ENCODE results near the gene ATP11B.

The ATP11B gene

DNA sequence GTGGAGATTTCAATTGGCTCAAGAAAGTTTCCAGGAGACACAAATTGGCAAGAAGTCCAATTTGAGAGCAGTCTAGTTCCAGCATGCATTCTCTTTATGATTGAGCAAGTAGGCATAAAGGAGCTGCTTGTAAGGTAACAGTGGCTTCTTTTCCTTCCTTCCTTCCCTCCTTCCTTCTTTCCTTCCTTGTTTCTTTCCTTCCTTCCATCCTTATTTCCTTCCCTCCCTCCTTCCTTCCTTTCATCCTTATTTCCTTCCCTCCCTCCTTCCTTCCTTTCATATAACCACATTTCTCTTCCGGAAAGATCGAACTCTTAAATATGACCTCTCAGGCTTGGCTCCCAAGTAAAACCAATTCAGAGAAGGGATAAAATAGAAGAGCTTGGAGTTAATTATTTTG, 29.4 kb upstream of the ATP11B start:
- Histone ChIP-seq H3K27me3 (replicated peaks) (no peaks in the 10 kb centered on the region), H3K4me3 (ENCODE audit: low read depth, low read length) (no peak overlapping the region), H3K27ac (no peak overlapping the region), H3K36me3 (replicated peaks) (no peaks in the 10 kb centered on the region)
- in situ Hi-C loops (cut with HindIII; ENCODE audit: low pct_ligation_motif_present, low sequenced_read_pairs): no loop called here
- TF ChIP-seq CTCF (IDR thresholded peaks at IDR 0.05; ENCODE audit: low read depth, low read length, missing control alignments): no peak
- no peak for DNase-seq

DNA sequence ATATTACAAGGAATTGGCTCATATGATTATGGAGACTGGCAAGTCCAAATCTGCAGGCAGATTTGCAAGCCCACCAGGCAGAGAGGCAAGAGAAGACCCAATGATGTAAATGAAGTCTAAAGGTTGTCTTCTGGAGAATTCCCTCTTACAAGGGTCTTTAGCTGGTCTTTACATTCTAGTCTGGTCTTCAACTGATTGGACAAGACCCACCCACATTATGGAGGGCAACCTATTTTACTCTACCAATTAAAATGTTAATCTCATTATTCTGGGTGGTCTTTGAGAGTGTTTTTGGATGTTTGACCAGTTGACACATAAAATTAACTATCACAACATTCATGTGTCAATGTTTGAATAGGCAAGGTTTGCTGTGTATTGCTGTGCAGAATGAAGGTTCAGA, 28.0 kb upstream of the ATP11B start:
- DNase-seq: no peak
- H3K36me3 ChIP-seq (replicated peaks): no peaks in the 10 kb centered on the region
- in situ Hi-C loops (cut with HindIII; ENCODE audit: low pct_ligation_motif_present, low sequenced_read_pairs): no loop called here

GRCh38 chr3:182766099-182766498, 27.2 kb upstream of the ATP11B start:
- DNase-seq: no peak
- Histone ChIP-seq H3K27me3 (replicated peaks) (no peaks in the 10 kb centered on the region), H3K4me3 (ENCODE audit: low read depth, low read length) (no peak overlapping the region), H3K27ac (no peak overlapping the region), H3K36me3 (replicated peaks) (no peaks in the 10 kb centered on the region)
- in situ Hi-C loops (cut with HindIII; ENCODE audit: low pct_ligation_motif_present, low sequenced_read_pairs): no loop called here
- TF ChIP-seq CTCF (IDR thresholded peaks at IDR 0.05; ENCODE audit: low read depth, low read length, missing control alignments): no peak

More for the DNA sequence above, 28.0 kb upstream of the ATP11B start:
- no peaks in the 10 kb centered on the region for H3K27me3 ChIP-seq (replicated peaks)
- H3K27ac ChIP-seq: no peak overlapping the region
- no peak overlapping the region for H3K4me3 ChIP-seq (ENCODE audit: low read depth, low read length)
- no peak for TF ChIP-seq CTCF (IDR thresholded peaks at IDR 0.05; ENCODE audit: low read depth, low read length, missing control alignments)

GRCh38 chr3:182768413-182768812, 24.9 kb upstream of the ATP11B start:
- H3K27ac ChIP-seq: no peak overlapping the region
- H3K27me3 ChIP-seq (replicated peaks): no peaks in the 10 kb centered on the region
- in situ Hi-C loops (cut with HindIII; ENCODE audit: low pct_ligation_motif_present, low sequenced_read_pairs): no loop called here
- no peak for TF ChIP-seq CTCF (IDR thresholded peaks at IDR 0.05; ENCODE audit: low read depth, low read length, missing control alignments)
- H3K4me3 ChIP-seq (ENCODE audit: low read depth, low read length): no peak overlapping the region
- no peak for DNase-seq
- no peaks in the 10 kb centered on the region for H3K36me3 ChIP-seq (replicated peaks)

GRCh38 chr3:182769673-182770072, 23.6 kb upstream of the ATP11B start:
- Histone ChIP-seq H3K27me3 (replicated peaks) (no peaks in the 10 kb centered on the region), H3K4me3 (ENCODE audit: low read depth, low read length) (no peak overlapping the region), H3K27ac (no peak overlapping the region), H3K36me3 (replicated peaks) (no peaks in the 10 kb centered on the region)
- TF ChIP-seq CTCF (IDR thresholded peaks at IDR 0.05; ENCODE audit: low read depth, low read length, missing control alignments): no peak
- in situ Hi-C loops (cut with HindIII; ENCODE audit: low pct_ligation_motif_present, low sequenced_read_pairs): no loop called here
- no peak for DNase-seq

- DNase-seq: no peak
- no peak overlapping the region for H3K27ac ChIP-seq
- in situ Hi-C loops (cut with HindIII; ENCODE audit: low pct_ligation_motif_present, low sequenced_read_pairs): no loop called here
- no peaks in the 10 kb centered on the region for H3K27me3 ChIP-seq (replicated peaks)
- no peak overlapping the region for H3K4me3 ChIP-seq (ENCODE audit: low read depth, low read length)
- no peak for TF ChIP-seq CTCF (IDR thresholded peaks at IDR 0.05; ENCODE audit: low read depth, low read length, missing control alignments)
- H3K36me3 ChIP-seq (replicated peaks): no peaks in the 10 kb centered on the region
These were observed 11.2 kb upstream of the ATP11B start for GRCh38 chr3:182782149-182782548.
